Neural cell (in vitro differentiated cells): Measurements from ENCODE around the gene LRP1.

Experiments
- POLR2AphosphoS5 ChIP-seq: IDR thresholded peaks from 2 replicates; pipeline ENCODE4 v1.6.1; 2012
- SMC3 ChIP-seq: fragments of 450-650 bp; conservative IDR thresholded peaks from 2 replicates; pipeline ENCODE4 v1.6.1; 2014; ENCODE audit warnings: antibody characterized with exemption, mild to moderate bottlenecking, moderate library complexity; ENCODE audit not compliant: poor library complexity
- TAF1 ChIP-seq: IDR thresholded peaks from 2 replicates; pipeline ENCODE4 v1.6.1; 2012; ENCODE audit warnings: low read depth
- TF ChIP-seq, protein P1 (sequence below): IDR thresholded peaks from 2 replicates; pipeline ENCODE4 v1.6.1; 2012; ENCODE audit warnings: borderline replicate concordance

GRCh38 chr12:57187222-57188089, 59.2 kb downstream of the LRP1 start:
- TF ChIP-seq SMC3 (no peak), TAF1 (no peak), POLR2AphosphoS5 (no peak)
- TF ChIP-seq, protein P1, sequence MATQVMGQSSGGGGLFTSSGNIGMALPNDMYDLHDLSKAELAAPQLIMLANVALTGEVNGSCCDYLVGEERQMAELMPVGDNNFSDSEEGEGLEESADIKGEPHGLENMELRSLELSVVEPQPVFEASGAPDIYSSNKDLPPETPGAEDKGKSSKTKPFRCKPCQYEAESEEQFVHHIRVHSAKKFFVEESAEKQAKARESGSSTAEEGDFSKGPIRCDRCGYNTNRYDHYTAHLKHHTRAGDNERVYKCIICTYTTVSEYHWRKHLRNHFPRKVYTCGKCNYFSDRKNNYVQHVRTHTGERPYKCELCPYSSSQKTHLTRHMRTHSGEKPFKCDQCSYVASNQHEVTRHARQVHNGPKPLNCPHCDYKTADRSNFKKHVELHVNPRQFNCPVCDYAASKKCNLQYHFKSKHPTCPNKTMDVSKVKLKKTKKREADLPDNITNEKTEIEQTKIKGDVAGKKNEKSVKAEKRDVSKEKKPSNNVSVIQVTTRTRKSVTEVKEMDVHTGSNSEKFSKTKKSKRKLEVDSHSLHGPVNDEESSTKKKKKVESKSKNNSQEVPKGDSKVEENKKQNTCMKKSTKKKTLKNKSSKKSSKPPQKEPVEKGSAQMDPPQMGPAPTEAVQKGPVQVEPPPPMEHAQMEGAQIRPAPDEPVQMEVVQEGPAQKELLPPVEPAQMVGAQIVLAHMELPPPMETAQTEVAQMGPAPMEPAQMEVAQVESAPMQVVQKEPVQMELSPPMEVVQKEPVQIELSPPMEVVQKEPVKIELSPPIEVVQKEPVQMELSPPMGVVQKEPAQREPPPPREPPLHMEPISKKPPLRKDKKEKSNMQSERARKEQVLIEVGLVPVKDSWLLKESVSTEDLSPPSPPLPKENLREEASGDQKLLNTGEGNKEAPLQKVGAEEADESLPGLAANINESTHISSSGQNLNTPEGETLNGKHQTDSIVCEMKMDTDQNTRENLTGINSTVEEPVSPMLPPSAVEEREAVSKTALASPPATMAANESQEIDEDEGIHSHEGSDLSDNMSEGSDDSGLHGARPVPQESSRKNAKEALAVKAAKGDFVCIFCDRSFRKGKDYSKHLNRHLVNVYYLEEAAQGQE, result no peak
